Activated naive CD4-positive, alpha-beta T cell treated with anti-CD3 and anti-CD28 coated beads, Interleukin-2, amount 50 U/mL, for 72 hours (primary cell): Measurements from ENCODE around the gene SCG5. TPM values are rescaled to one million over a fixed set of nuclear protein-coding genes. Genes with fewer than 3 reads are reported as not detected.

Experiments used
- ATAC-seq, 2 donors: fragments of 150-1000 bp; cut with Tn5 transposase; 2 replicates each; pipeline ENCODE4 v1.10.0; 2021; ENCODE audit warnings: mild to moderate bottlenecking in 2 of 2, moderate library complexity in 2 of 2
- DNase-seq, 2 donors: peaks; one replicate each; pipeline ENCODE4 v3.0.0; 2021 to 2022; ENCODE audit warnings: low spot score in 2 of 2
- H3K27ac Mint-ChIP-seq, 2 donors: one replicate each; pipeline ENCODE4 v1.8.0; 2022; ENCODE audit warnings: mild to moderate bottlenecking in 2 of 2, mixed read lengths in 2 of 2
- H3K36me3 Mint-ChIP-seq, 2 donors: one replicate each; pipeline ENCODE4 v1.8.0; 2022; ENCODE audit warnings: mixed read lengths in 2 of 2
- H3K9me3 Mint-ChIP-seq, 2 donors: one replicate each; pipeline ENCODE4 v1.8.0; 2022; ENCODE audit warnings: mixed read lengths in 2 of 2
- total RNA-seq, 2 donors: library from RNA; stranded (reverse); gene quantifications; one replicate each; pipeline ENCODE4 v1.2.3, GENCODE V29; 2022

Gene SCG5
- total RNA-seq, 2 donors from 2014 or later, result 2.0 to 3.7 TPM

- DNase-seq, result no peak
- Mint-ChIP-seq H3K27ac (no peak overlapping the region), H3K9me3 (no peaks in the 10 kb centered on the region), H3K36me3 (no peaks in the 10 kb centered on the region)
- no peak for ATAC-seq
Measured at GRCh38 chr15:32705446-32705845, 63.9 kb downstream of the SCG5 start.

DNA sequence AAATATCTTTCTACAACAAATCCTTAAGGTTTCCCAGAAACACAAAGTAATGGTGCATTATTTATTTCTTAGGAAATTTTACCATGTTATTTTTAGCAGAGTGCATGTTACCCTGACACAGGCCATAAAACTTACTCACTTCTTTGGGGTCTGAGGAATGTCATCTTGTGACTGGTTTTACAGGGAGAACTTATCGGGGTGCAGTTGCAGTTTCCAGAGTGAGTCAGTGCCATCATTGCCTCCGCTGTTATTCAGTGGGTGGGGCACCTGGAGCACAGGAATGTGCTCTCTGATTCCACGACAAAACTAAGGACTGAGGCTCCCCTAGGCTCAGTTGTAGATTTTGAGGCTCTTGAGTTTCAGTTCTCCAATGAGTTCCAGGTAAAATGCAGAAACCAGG lies 65.2 kb downstream of the SCG5 start:
- no peak for ATAC-seq
- no peaks in the 10 kb centered on the region for H3K9me3 Mint-ChIP-seq
- no peak overlapping the region for H3K27ac Mint-ChIP-seq
- no peaks in the 10 kb centered on the region for H3K36me3 Mint-ChIP-seq
- no peak for DNase-seq

DNA sequence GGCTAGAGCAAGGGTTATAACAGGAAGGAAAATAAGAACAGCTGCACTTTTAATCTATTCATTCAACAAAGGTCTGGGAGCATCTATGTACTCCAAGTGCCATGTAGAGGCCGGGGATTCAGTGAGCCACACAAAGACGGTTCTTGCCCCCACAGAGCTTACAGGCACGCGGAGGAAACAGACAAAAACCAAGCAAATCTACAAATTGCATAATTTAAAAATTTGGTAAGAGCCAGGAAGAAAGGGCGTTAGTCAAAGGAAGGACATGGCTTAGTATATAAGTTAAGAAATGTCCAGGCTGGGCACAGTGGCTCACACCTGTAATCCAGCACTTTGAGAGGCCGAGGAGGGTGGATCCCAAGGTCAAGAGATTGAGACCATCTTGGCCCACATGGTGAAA lies 65.9 kb downstream of the SCG5 start:
- Mint-ChIP-seq H3K27ac (no peak overlapping the region), H3K9me3 (no peaks in the 10 kb centered on the region), H3K36me3 (no peaks in the 10 kb centered on the region)
- no peak for ATAC-seq
- no peak for DNase-seq

DNA sequence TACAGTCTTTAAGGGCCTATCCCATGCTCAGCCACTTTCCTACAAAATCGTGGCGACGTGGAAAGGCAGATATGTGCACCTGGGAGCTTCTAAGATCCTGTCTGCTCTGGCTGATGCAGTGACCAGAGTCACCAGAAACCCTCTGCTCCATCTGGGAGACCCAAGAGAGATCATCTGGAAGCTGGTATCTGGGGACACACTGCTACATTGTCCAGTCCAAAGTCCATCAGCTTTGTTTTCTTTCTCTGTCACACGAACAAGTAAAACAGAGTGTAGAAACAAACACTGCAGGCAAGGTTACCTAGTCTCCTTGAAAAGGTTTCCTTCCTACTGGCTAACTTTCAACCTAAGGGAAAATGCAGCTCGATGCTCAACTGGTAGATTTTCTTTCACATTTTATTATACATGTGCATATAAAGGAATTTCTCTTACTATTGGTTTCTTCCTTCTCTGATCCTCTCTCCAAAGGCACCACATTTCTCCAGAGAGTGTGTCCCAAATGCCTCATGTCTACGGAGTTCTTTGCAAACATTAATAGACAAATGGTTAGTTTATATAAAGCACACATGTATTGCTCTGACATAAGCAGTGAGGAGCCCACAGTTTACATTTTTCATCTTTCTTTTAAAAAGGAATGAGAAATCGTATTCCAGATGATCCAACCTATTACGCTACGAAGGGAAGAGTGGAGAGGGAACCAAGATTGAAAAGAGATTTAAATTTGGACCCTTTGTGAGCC lies 68.0 kb downstream of the SCG5 start:
- no peaks in the 10 kb centered on the region for H3K36me3 Mint-ChIP-seq
- DNase-seq (no peak), ATAC-seq (no peak)
- H3K9me3 Mint-ChIP-seq, result no peaks in the 10 kb centered on the region
- H3K27ac Mint-ChIP-seq, result no peak overlapping the region

DNA sequence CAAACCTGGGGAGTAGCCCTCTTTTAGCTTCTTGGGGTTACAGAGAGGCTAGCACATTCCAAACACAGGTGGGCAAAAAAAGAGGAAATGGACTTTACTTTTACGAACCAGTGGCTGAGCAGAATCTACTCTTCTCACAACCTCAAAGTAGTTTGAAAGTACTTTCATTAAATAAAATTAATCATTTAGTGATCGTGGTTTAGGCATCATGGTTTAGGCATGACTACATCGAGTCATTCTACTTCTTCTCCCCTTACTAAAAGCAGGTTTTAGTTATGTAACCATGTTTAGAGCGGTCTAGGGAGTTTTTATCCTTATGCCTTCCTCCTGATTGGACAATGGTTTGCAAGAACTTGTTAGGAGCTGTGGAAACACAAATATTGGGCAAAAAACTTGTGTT lies 73.8 kb downstream of the SCG5 start:
- Mint-ChIP-seq H3K9me3 (no peaks in the 10 kb centered on the region), H3K36me3 (peaks cover 7 to 15% of the 10 kb centered on the region in 2 donors), H3K27ac (no peak overlapping the region)
- ATAC-seq, result peak in 1 of 2 donors; percentile 70
- DNase-seq, result no peak

- Mint-ChIP-seq H3K9me3 (no peaks in the 10 kb centered on the region), H3K36me3 (peaks cover 7 to 15% of the 10 kb centered on the region in 2 donors), H3K27ac (no peak overlapping the region)
- DNase-seq (no peak), ATAC-seq (no peak)
Measured at GRCh38 chr15:32716216-32716914, 74.9 kb downstream of the SCG5 start.

DNA sequence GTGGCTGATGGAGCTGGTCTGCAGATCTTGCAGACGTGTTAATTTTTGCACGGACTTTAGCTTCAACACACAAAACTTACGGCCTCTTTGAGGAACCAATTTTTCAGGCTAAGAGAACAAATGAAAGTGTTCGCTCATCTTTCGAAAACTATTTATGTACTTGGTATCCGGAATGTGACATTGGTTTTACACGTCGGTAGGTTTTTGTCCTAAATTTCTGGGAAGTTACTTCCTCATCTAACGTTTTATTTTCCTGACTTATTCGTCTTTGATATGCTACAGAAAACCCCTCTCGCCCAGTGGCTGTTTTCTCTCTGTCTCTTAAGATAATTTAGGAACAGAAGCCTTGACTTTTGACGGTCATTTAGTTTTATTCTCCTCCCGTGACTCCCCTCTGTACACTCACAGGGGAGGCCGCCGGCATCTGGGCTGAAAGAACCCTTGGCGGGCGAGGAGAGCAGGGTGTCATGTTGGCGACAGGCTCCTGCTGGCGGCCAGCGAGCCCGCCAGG lies 75.5 kb downstream of the SCG5 start:
- DNase-seq (no peak), ATAC-seq (no peak)
- H3K27ac Mint-ChIP-seq, result no peak overlapping the region
- H3K36me3 Mint-ChIP-seq, result peaks cover 7 to 15% of the 10 kb centered on the region in 2 donors
- H3K9me3 Mint-ChIP-seq, result no peaks in the 10 kb centered on the region

DNA sequence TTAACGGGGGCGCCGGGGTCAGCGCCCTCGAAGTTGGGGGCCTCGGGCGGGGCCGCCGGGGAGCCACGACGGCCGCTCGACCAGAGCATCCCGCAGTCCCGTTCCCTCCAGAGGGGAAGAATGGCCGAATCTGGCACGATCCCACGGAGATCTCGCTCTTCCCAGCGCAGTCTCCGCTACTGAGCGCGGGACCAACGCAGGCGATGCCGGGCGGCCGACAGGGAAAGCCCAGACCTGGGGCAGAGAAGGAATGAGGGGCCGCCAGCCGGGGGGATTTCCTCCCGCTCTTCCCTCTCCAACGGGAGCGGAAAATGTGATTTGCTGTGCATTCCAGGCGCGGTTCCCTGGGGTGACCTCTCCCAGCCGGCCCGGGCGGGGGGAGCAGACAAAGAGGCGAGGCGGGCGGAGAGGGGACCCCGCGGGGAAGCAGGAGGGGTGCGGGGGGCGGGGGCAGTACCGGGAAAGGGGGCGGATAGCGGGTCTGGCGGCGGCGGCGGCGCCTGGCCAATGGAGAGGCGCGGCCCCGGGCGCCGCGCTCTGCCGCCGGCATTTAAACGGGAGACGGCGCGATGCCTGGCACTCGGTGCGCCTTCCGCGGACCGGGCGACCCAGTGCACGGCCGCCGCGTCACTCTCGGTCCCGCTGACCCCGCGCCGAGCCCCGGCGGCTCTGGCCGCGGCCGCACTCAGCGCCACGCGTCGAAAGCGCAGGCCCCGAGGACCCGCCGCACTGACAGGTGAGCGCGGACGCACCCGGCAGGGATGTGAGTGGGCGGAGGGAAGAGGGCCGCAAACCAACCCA lies 76.1 kb downstream of the SCG5 start, which contains the start of gene GREM1:
TSS of gene GREM1 (plus strand) at position 579 of the 801 bp plus-strand sequence. CDS start 12,687 bp downstream, outside the sequence.
- ATAC-seq (no peak), DNase-seq (no peak)
- Mint-ChIP-seq H3K9me3 (no peaks in the 10 kb centered on the region), H3K27ac (no peak within 1 kb of the TSS), H3K36me3 (peaks cover 7 to 15% of the 10 kb centered on the region in 2 donors)

- ATAC-seq (no peak), DNase-seq (peak in 1 of 2 donors; percentile 26)
- no peaks in the 10 kb centered on the region for H3K9me3 Mint-ChIP-seq
- peaks cover 7 to 15% of the 10 kb centered on the region in 2 donors for H3K36me3 Mint-ChIP-seq
- no peak overlapping the region for H3K27ac Mint-ChIP-seq
Measured at GRCh38 chr15:32718227-32718820, 76.8 kb downstream of the SCG5 start.

- Mint-ChIP-seq H3K27ac (no peak overlapping the region), H3K36me3 (peaks cover 7 to 15% of the 10 kb centered on the region in 2 donors), H3K9me3 (no peaks in the 10 kb centered on the region)
- DNase-seq, result peak in 1 of 2 donors; percentile 22
- peak in 1 of 2 donors; percentile 10 for ATAC-seq
Measured at GRCh38 chr15:32718821-32719716, 77.6 kb downstream of the SCG5 start.

GRCh38 chr15:32721596-32721995 lies 80.1 kb downstream of the SCG5 start:
- H3K9me3 Mint-ChIP-seq, result peaks cover 6 to 7% of the 10 kb centered on the region in 2 donors
- peaks cover 16 to 20% of the 10 kb centered on the region in 2 donors for H3K36me3 Mint-ChIP-seq
- no peak for ATAC-seq
- H3K27ac Mint-ChIP-seq, result no peak overlapping the region
- DNase-seq, result no peak

- H3K36me3 Mint-ChIP-seq, result peaks cover 13 to 15% of the 10 kb centered on the region in 2 donors
- peaks cover 6 to 8% of the 10 kb centered on the region in 2 donors for H3K9me3 Mint-ChIP-seq
- H3K27ac Mint-ChIP-seq, result no peak overlapping the region
- no peak for ATAC-seq
- DNase-seq, result no peak
Measured at GRCh38 chr15:32722136-32722535, 80.6 kb downstream of the SCG5 start.

GRCh38 chr15:32723171-32723948 lies 81.8 kb downstream of the SCG5 start:
- DNase-seq (no peak), ATAC-seq (peak; percentile 70 to 88)
- Mint-ChIP-seq H3K9me3 (peaks cover 6 to 8% of the 10 kb centered on the region in 2 donors), H3K36me3 (peaks cover 13 to 15% of the 10 kb centered on the region in 2 donors), H3K27ac (no peak overlapping the region)

- Mint-ChIP-seq H3K9me3 (peaks cover 6 to 8% of the 10 kb centered on the region in 2 donors), H3K36me3 (peaks cover 6 to 13% of the 10 kb centered on the region in 2 donors), H3K27ac (no peak overlapping the region)
- ATAC-seq (peak in 1 of 2 donors; percentile 97), DNase-seq (no peak)
Measured at GRCh38 chr15:32729700-32730395, 88.3 kb downstream of the SCG5 start.
